Forelimb muscle (tissue), 1 donor: ENCODE data around the gene GABRR2. TPM values are rescaled to one million over a fixed set of nuclear protein-coding genes. Genes with fewer than 3 reads are reported as not detected.

ENCODE experiments used
- DNase-seq: peaks from one replicate; pipeline ENCODE4 v3.0.0-alpha.2; 2013; ENCODE audit warnings: low read depth
- polyA plus RNA-seq: library from polyadenylated mRNA; unstranded; fragments of 120-200 nt; gene quantifications from one replicate; pipeline ENCODE4 v1.2.1, GENCODE V29; 2013; ENCODE audit not compliant: insufficient read length

Gene GABRR2
- polyA plus RNA-seq, 1 donor: 2.0 TPM

- DNase-seq: no peak
Observed at GRCh38 chr6:89291256-89291819, 23.8 kb downstream of the GABRR2 start.

- DNase-seq: no peak
Observed at GRCh38 chr6:89290401-89291155, 24.5 kb downstream of the GABRR2 start.

GRCh38 chr6:89289710-89290109 is 25.4 kb downstream of the GABRR2 start:
- no peak for DNase-seq

- DNase-seq: no peak
Observed at GRCh38 chr6:89287351-89288028, 27.6 kb downstream of the GABRR2 start.

- no peak for DNase-seq
Observed at GRCh38 chr6:89286516-89286915, 28.6 kb downstream of the GABRR2 start.

- DNase-seq: no peak
Observed at GRCh38 chr6:89284963-89285735, 29.9 kb downstream of the GABRR2 start.

GRCh38 chr6:89284081-89284480 is 31.0 kb downstream of the GABRR2 start:
- DNase-seq: no peak

- DNase-seq: no peak
Observed at GRCh38 chr6:89282749-89283148, 32.4 kb downstream of the GABRR2 start.

- DNase-seq: no peak
Observed at GRCh38 chr6:89281779-89282246, 33.3 kb downstream of the GABRR2 start.

GRCh38 chr6:89278956-89279355 is 36.1 kb downstream of the GABRR2 start:
- no peak for DNase-seq

- no peak for DNase-seq
Observed at GRCh38 chr6:89275900-89276299, 39.2 kb downstream of the GABRR2 start.

- DNase-seq: no peak
Observed at GRCh38 chr6:89273816-89274215, 41.3 kb downstream of the GABRR2 start.

- DNase-seq: no peak
Observed at GRCh38 chr6:89272596-89272995, 42.5 kb downstream of the GABRR2 start.

GRCh38 chr6:89270951-89271721 is 44.0 kb downstream of the GABRR2 start:
- no peak for DNase-seq

GRCh38 chr6:89269981-89270380 is 45.1 kb downstream of the GABRR2 start:
- DNase-seq: no peak

- DNase-seq: no peak
Observed at GRCh38 chr6:89269252-89269651, 45.8 kb downstream of the GABRR2 start.

GRCh38 chr6:89268776-89269175 is 46.3 kb downstream of the GABRR2 start:
- no peak for DNase-seq

GRCh38 chr6:89267918-89268317 is 47.2 kb downstream of the GABRR2 start:
- no peak for DNase-seq

GRCh38 chr6:89264296-89264695 is 50.8 kb downstream of the GABRR2 start:
- DNase-seq: no peak

GRCh38 chr6:89260832-89261231 is 54.3 kb downstream of the GABRR2 start:
- no peak for DNase-seq

GRCh38 chr6:89260310-89260709 is 54.8 kb downstream of the GABRR2 start:
- DNase-seq: no peak
